ENCODE data around the gene WNK3.

WNK3 gene

GRCh38 chrX:54157561-54157960 is 200.3 kb downstream of the WNK3 start:
- DNase-seq = no peak
